GM21576 (cell line): Measurements from ENCODE around the gene ERV3-1.
A peak's percentile ranks its signal among the peaks of the same experiment; 100 is the strongest.
"Not testable (repeated sequence)": the region's sequence is repeated elsewhere in the genome, so short reads cannot be mapped to it uniquely, and the experiment has no call there.

Source experiments
- ATAC-seq: cut with Tn5 transposase; IDR thresholded peaks from one replicate; pipeline ENCODE4 v1.9.1; 2021; ENCODE audit warnings: mild to moderate bottlenecking, moderate library complexity; ENCODE audit not compliant: unreplicated experiment

Gene ERV3-1

GRCh38 chr7:65002972-65003585 is 3.4 kb downstream of the ERV3-1 start:
- ATAC-seq = no peak

DNA sequence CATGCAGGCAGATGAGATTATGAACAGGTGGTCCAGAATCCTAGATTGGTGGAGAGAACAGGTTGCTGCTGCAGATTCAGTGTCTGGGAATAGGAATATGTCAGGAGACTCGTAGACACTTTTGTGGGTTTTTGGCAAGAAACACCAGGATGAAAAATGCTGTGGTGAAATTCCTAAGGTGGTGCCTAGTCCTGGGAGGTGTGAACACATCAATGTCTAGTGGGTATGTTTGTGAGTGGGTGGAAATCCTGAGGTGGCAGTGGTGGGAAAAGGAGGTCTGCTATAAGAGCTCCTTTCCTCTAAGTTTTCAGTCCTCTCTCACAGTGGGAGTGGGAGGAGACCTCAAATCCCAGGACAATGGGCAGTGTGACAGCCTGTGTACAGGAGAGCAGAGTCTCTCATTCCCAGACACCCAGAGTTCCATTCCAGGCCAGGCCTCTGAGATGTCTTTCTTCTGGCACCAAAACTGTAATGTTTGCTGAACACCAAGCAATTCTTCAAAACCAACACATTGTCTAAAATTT is 5.1 kb downstream of the ERV3-1 start:
- ATAC-seq = no peak

DNA sequence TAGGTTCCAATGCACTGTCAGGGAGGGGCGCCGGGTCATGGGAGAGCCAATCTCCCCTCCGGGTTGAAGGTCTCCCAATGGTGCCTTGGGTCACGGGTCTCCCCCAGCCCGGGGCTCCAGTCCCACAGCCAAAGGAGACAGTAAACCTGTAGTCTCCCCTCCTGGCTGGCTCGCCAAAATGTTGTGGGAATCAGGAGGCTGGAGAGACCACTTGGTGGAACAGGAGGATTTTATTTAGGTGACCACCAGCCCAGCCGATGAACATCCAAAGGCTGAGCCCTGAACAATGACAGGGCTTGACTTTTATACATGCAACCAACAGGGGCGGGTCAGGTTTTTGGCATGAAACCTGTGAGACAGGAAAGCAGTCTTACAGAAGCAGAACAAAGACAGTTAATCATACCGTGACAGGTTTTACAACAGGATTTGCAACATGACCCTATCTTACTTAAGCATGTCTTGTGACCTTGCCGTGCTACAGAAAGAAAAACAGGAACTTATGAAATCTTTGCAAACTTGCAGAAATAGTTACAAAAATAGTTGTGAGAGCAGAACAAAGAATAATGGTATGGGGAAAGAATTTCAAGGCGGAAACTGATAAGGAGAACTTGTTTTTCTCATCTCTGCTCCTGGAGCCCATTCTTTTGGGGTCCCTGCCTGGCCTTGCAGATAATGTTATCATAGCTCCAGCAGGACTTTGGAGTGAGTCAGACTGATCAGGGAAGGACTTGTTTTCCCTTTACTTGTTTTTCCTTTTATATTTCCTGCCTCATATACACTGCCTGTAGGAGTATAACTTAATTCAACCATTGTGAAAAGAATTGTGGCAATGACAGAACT is 7.1 kb downstream of the ERV3-1 start:
- peak; percentile 79 for ATAC-seq

GRCh38 chr7:64998865-64999164 is 7.7 kb downstream of the ERV3-1 start:
- no peak for ATAC-seq

DNA sequence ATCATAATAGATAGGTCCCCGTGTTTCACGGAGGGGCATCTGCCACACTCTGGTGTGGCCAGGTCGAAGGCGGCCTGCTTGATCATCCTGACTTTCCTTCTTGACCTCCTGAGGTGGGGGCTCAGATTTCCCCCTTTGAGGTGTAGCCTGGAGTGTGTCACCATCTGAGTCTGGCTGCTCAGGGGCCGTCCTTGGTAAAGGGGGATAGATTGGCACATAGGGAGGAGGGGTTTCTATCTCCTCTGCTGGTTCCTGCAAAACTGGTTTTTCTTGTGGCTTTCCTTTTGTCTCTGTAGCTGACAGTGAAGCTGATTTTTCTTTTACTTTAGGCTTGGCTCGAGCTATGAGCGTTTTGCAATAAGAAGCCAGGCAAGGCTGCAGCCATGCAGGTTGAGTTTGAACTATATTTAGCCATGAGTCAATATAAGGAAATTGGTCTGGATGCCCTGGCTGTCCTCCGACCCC is 8.5 kb downstream of the ERV3-1 start:
- no peak for ATAC-seq

- ATAC-seq = no peak
These were observed 9.2 kb downstream of the ERV3-1 start for GRCh38 chr7:64997164-64997908.

DNA sequence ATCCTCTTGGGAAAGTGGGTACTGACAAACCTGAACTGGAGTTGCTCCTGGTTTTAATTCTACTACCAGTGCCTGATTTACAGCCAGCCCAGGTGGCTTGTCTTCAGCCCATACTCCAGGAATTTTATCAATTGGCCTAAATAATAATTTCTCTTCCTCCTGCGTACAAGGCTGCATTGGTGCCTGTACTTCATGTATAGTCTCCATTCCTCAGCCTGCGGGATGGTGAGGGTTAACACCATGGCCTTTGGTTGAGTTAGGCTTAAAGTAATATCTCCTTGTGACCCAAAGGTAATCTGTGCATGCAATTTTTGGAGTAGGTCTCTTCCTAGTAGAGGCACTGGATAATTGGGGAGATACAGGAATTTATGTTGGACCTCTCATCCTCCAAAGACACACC is 10.2 kb downstream of the ERV3-1 start:
- ATAC-seq = no peak

- ATAC-seq = no peak
These were observed 12.6 kb downstream of the ERV3-1 start for GRCh38 chr7:64993901-64994300.

DNA sequence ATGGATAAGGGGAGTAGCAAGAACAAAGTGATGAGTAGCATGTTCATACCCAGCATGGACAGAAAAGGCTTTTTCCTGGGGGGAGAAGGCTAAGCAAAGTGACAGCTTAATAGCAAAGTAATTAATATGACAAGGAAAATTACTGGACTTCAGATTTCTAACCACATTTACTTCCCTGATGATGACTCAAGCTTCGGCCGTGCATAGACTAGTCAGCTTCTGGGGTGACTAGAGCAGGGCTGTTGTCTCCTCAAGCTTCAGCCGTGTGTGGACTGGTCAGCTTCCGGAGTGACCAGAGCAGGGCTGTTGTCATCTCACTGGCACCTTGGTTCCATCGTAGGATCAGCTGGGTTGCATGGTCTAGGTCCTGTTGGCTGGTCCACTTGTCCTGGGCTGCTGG is 13.5 kb downstream of the ERV3-1 start:
- ATAC-seq = no peak

DNA sequence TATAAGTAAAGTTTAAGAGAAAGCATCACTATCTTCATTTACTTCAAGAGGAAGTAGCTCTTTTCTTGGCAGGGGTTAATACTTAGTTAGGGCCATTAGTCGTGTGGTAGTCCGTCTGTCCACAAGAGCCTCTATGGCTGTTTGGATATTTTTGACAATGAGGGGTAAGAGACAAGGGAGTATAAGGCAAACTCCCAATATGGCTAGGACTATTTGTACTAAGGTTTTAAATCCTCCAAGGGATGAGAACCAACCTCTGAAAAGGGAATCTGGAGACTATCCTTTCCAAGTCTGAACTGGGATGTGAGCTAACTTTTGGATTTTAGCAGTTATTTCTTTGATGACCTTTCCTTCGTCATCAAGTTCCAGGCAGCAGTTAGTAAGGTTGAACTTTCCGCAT is 15.6 kb downstream of the ERV3-1 start, which contains the start of gene ZNF117:
Gene ZNF117, minus strand, starts transcription at position 101 of the 400 bp plus-strand sequence.
- ATAC-seq = no peak

GRCh38 chr7:64990216-64990615 is 16.3 kb downstream of the ERV3-1 start:
- no peak for ATAC-seq

- no peak for ATAC-seq
These were observed 27.8 kb downstream of the ERV3-1 start for GRCh38 chr7:64978497-64979203.

DNA sequence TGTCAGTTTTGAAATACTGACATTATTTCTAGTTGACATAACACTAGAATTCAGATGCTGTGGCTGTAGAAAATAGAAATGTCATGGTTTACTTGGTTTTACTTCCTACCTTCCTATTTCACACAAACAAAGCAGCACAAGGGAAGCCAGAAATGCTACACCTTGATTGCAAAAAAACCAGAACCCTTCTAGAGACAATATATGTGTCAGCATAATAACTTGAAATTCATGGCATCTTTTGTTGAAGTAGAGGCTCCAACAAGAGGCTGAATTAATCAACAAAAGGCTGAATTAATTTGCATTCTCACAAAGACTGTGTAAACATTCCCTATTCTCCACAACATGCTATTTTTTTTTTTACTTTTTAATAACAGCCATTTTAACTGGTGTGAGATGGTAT is 40.9 kb downstream of the ERV3-1 start:
- ATAC-seq = no peak

DNA sequence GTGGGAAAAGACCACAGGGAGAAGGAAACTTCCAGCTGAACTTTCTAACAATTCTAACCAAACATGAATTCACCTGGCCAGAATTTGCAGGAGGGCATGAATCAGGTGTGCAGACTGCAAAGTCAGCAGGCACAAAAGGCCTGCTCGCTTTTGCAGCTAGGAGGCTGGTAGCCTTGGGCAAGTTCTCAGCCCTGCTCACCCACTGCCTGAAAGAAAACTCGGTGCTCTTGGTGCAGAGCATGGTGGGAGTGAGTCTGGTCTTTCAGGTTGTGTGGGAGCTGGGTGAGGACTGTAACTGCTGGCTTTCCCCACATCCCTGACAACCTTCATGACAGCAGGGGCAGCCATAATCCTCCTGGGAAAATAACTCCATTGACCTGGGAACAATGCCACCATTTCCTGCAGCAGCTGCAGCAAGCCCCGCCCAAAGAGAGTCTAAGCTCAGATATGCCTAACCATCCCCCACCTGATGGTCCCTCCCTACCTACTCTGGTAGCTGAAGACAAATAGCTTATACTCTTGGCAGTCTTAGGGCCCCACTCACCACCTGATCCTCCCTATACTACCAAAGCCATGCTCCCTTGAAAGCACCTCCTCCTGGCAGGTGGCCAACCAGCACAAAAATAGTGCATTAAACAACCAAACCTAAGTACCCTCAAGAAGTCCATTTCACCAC is 47.3 kb downstream of the ERV3-1 start:
- no peak for ATAC-seq

DNA sequence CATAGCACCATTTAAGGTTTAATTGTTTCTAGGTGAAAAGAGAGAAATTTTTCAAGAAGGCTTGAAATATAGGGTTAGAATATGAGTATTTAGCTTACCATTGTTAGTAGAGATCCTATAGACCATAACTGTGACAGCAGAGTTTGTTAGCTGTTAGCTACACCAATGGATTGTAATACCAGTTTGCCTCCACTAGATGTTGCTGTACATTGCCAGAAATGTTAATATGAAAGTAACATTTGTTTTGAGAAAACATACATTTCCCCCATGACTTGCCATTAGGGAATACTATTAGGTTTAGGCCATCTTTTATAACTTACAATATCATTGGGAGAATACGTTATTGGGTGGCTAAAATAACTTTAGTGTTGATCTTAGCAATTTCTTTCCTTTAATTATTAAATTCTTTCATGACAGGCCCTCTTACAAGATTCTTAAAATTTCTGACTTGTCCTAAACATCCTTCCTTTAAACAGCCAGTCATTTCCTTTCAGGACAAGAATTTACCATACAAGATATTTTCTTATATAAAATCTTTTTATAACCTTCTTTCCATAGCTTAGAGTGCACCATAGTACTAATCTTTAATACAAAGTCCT is 55.1 kb downstream of the ERV3-1 start:
- no peak for ATAC-seq

GRCh38 chr7:64950673-64951072 is 55.8 kb downstream of the ERV3-1 start:
- not testable (repeated sequence) for ATAC-seq

GRCh38 chr7:64948774-64949173 is 57.7 kb downstream of the ERV3-1 start:
- ATAC-seq = not testable (repeated sequence)

- no peak for ATAC-seq
These were observed 59.1 kb downstream of the ERV3-1 start for GRCh38 chr7:64947252-64948000.

DNA sequence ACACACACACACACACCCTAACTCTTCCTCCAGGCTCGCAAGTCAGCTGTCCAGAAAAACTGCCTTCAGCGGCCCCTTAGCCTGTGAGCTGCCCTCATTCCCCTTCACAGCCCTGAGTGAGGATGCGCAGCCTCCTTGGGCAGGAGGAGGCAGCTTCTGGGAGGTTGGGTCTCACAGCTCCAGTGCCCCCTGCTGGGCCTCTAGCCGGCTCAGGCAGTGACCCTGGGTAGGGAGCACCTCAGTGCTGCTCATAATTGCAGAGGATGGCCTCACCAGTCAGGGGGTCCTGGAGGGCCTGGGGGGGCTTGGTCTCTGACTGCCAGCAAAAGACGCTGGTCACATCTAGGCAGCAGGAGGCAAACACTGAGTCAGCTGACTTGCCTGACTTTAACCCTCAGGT is 59.7 kb downstream of the ERV3-1 start:
- ATAC-seq = no peak
